Endothelial cell of umbilical vein (primary cell): Measurements from ENCODE around the gene SDSL. TPM values are rescaled to one million over a fixed set of nuclear protein-coding genes. Genes with fewer than 3 reads are reported as not detected.

Experiments used
- BruUV-seq: library from RNA; stranded (reverse); fragments of 400-500 nt; replicated peaks from 2 replicates; lab custom pipeline; 2021; lab: Mats Ljungman, UMichigan
- CTCF ChIA-PET: fragments of 300-600, 350-600 bp; sonication (Branson Sonifier 250); formaldehyde crosslinking; loops from one replicate; lab custom pipeline; 2021; ENCODE audit warnings: antibody characterized with exemption, inconsistent platforms; lab: Charles Lee
- POLR2A ChIA-PET: fragments of 300-600, 350-600 bp; sonication (Branson Sonifier 250); formaldehyde crosslinking; loops from one replicate; lab custom pipeline; 2021; ENCODE audit warnings: antibody characterized with exemption, inconsistent platforms; lab: Charles Lee
- DNase-seq: peaks from one replicate; pipeline ENCODE4 v3.0.0-alpha.2; 2011; ENCODE audit warnings: low read depth, low spot score
- FAIRE-seq: peaks from 2 replicates; lab custom pipeline; 2011; peaks lifted over from hg19 to GRCh38; lab: Jason Lieb, UNC
- H2AFZ ChIP-seq: 2 replicates; pipeline ENCODE4 v1.6.0; 2012; ENCODE audit warnings: low read depth, low read length, control low read depth, inconsistent platforms
- H3K27ac ChIP-seq: 2 replicates; pipeline ENCODE4 v1.5.1; 2011; ENCODE audit warnings: low read depth, mild to moderate bottlenecking, control low read depth, low read length, moderate library complexity; ENCODE audit not compliant: insufficient read depth
- H3K27me3 ChIP-seq, 2 experiments: 2 replicates each; pipeline versions ENCODE4 v1.6.0 to v1.6.1; 2011; ENCODE audit warnings: low read length in 2 of 2, mixed read lengths in 1 of 2; ENCODE audit not compliant: control insufficient read depth in 2 of 2, insufficient read depth in 2 of 2
- H3K36me3 ChIP-seq, 2 experiments: 2 replicates in 1 of 2; 3 replicates in 1 of 2; pipeline ENCODE4 v1.5.1; 2011; ENCODE audit warnings: low read length in 2 of 2, mild to moderate bottlenecking in 1 of 2, moderate library complexity in 1 of 2; ENCODE audit not compliant: control insufficient read depth in 2 of 2, insufficient read depth in 2 of 2; ENCODE audit errors: extremely low read depth in 1 of 2
- H3K4me1 ChIP-seq: 3 replicates; pipeline ENCODE4 v1.5.1; 2011; ENCODE audit warnings: mild to moderate bottlenecking, low read length; ENCODE audit not compliant: control insufficient read depth, insufficient read depth; ENCODE audit errors: extremely low read depth
- H3K4me2 ChIP-seq: 2 replicates; pipeline ENCODE4 v1.6.1; 2011; ENCODE audit warnings: low read length, control low read depth, mixed read lengths; ENCODE audit not compliant: insufficient read depth
- H3K4me3 ChIP-seq, 3 experiments: fragments of 200-600 bp in 1 of 3; sonication (generic), shearing (Covaris generic) in 1 of 3; replicated peaks in 1 of 3; 2 replicates each; pipeline ENCODE4 v1.5.1; 2011 to 2016; ENCODE audit warnings: control low read depth in 3 of 3, low read length in 3 of 3, mild to moderate bottlenecking in 2 of 3, inconsistent platforms in 1 of 3, low read depth in 1 of 3, moderate library complexity in 1 of 3; ENCODE audit not compliant: insufficient read depth in 1 of 3
- H3K79me2 ChIP-seq: 2 replicates; pipeline ENCODE4 v1.6.0; 2012; ENCODE audit warnings: low read length, inconsistent platforms; ENCODE audit not compliant: control insufficient read depth, insufficient read depth
- H3K9ac ChIP-seq: replicated peaks from 2 replicates; pipeline ENCODE3; 2011; ENCODE audit warnings: low read length, control low read depth; ENCODE audit not compliant: insufficient read depth; ENCODE audit errors: extremely low read depth
- H3K9me1 ChIP-seq: replicated peaks from 3 replicates; pipeline ENCODE4 v1.6.0; 2011; ENCODE audit warnings: mild to moderate bottlenecking, low read length; ENCODE audit not compliant: control insufficient read depth, insufficient read depth; ENCODE audit errors: extremely low read depth
- H3K9me3 ChIP-seq: replicated peaks from 2 replicates; pipeline ENCODE4 v1.5.1; 2012; ENCODE audit warnings: low read length, inconsistent platforms; ENCODE audit not compliant: control insufficient read depth, insufficient read depth
- H4K20me1 ChIP-seq: replicated peaks from 2 replicates; pipeline ENCODE3; 2011; ENCODE audit warnings: mild to moderate bottlenecking, low read length; ENCODE audit not compliant: control insufficient read depth, insufficient read depth; ENCODE audit errors: extremely low read depth
- EZH2 ChIP-seq: IDR thresholded peaks from 2 replicates; pipeline ENCODE4 v1.6.1; 2012; ENCODE audit warnings: borderline replicate concordance, low read depth, mild to moderate bottlenecking, moderate library complexity, low read length, inconsistent platforms; ENCODE audit not compliant: severe bottlenecking
- FOS ChIP-seq: IDR thresholded peaks from 2 replicates; pipeline ENCODE4 v1.6.1; 2011; ENCODE audit warnings: mild to moderate bottlenecking, low read length, moderate library complexity, borderline replicate concordance; ENCODE audit not compliant: insufficient read depth
- GATA2 ChIP-seq: IDR thresholded peaks from 2 replicates; pipeline ENCODE4 v1.7.0; 2011; ENCODE audit warnings: low read depth, mild to moderate bottlenecking, moderate library complexity, mixed read lengths, low read length; ENCODE audit not compliant: insufficient read length, insufficient read depth
- JUN ChIP-seq: IDR thresholded peaks from 2 replicates; pipeline ENCODE4 v1.6.1; 2011; ENCODE audit warnings: borderline replicate concordance, low read depth; ENCODE audit not compliant: insufficient read length, insufficient read depth
- MAX ChIP-seq: IDR thresholded peaks from 2 replicates; pipeline ENCODE4 v1.6.1; 2011; ENCODE audit not compliant: insufficient read depth, insufficient read length
- MYC ChIP-seq: IDR thresholded peaks from one replicate; pipeline ENCODE4 v1.6.1; 2011; ENCODE audit warnings: mild to moderate bottlenecking, low read depth, low read length
- POLR2A ChIP-seq: IDR thresholded peaks from 2 replicates; pipeline ENCODE4 v1.6.1; 2012; ENCODE audit warnings: low read depth, mild to moderate bottlenecking, control low read depth, low read length
- POLR2AphosphoS5 ChIP-seq: IDR thresholded peaks from 2 replicates; pipeline ENCODE4 v1.6.1; 2012; ENCODE audit warnings: low read depth, mild to moderate bottlenecking, control low read depth, low read length, moderate library complexity; ENCODE audit not compliant: insufficient read depth
- dilution Hi-C: fragments of 300-500 bp; cut with MboI; formaldehyde crosslinking; loops from one replicate; pipeline ENCODE4 v1.15.0; 2019; ENCODE audit warnings: low sequenced_read_pairs; ENCODE audit not compliant: extremely low pct_ligation_motif_present
- intact Hi-C: fragments of 100-400 bp; cut with micrococcal nuclease; formaldehyde crosslinking; loops from one replicate; pipeline ENCODE4 v1.10.0; 2022
- polyA plus RNA-seq, 4 experiments: library from polyadenylated mRNA; depleted of rRNA in 3 of 4; stranded (reverse) in 3 of 4; unstranded in 1 of 4; fragments of >200 nt; gene quantifications; 2 replicates each; pipeline versions ENCODE4 v1.2.1 to v1.2.3, GENCODE V29; 2011 to 2012; ENCODE audit warnings: missing spikeins in 1 of 4
- total RNA-seq: library from RNA; stranded (reverse); gene quantifications from 2 replicates; pipeline ENCODE4 v1.2.3, GENCODE V29; 2021
- TF ChIP-seq, protein P1 (sequence below), 2 donors: IDR thresholded peaks; 1 replicate in 1 of 2; 2 replicates in 1 of 2; pipeline ENCODE4 v1.5.1; 2011; ENCODE audit warnings: low read length in 2 of 2, mild to moderate bottlenecking in 2 of 2, moderate library complexity in 2 of 2, control low read depth in 1 of 2, inconsistent platforms in 1 of 2, low read depth in 1 of 2; ENCODE audit not compliant: insufficient read depth in 1 of 2; ENCODE audit errors: extremely low read depth in 1 of 2

Gene SDSL
- total and polyA plus RNA-seq, 2 donors (not counting 3 experiments of a cell fraction or from before 2014, with no cell fraction given), result 5.7 to 16.9 TPM

DNA sequence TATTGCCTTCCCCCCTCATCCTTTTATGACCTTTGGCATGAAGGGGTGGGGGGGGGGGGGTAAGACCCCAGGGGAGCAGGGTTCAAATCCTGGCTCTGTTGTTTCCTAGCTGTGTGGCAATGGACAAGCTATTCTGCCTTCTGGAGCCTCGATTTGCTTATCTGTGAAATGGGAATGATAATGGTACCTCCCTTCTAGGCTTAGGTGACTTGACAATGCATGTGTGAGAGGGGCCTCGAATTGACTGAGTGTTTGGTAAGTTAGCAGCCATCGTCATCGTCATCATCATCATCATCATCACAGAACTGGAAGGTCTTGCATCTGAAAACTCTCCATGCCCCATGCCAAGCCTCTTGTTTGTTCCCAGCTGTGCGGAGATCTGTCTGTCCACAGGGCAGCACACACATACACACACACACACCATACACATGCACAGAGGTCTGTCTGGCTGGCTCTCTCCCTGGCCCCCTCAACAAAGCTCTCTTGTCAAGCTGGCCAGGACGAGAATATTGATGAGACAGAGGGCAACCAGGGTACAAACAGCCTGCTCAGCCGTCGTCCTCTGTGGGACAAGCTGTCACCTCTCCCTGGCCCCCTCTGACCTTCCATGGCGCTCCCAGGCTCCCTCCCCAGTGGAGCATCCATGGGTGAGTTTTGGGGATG, 12.6 kb upstream of the SDSL start:
- intact Hi-C loops (no loop called here), dilution Hi-C loops (no loop called here)
- BruUV-seq, result no TSS peak
- Histone ChIP-seq H4K20me1 (no peaks in the 10 kb centered on the region), H3K4me2 (no peak overlapping the region), H3K27me3 (peaks cover 0 to 3% of the 10 kb centered on the region in 2 experiments), H3K9me3 (no peaks in the 10 kb centered on the region), H3K79me2 (no peaks in the 10 kb centered on the region), H3K4me1 (no peaks in the 10 kb centered on the region), H3K4me3 (no peak overlapping the region), H3K36me3 (no peaks in the 10 kb centered on the region), H3K9me1 (no peaks in the 10 kb centered on the region), H2AFZ (no peak overlapping the region), H3K27ac (no peak overlapping the region), H3K9ac (no peak overlapping the region)
- DNase-seq (no peak), FAIRE-seq (no peak)
- CTCF ChIA-PET, result no interaction called here
- POLR2A ChIA-PET, result no interaction called here
- TF ChIP-seq FOS (no peak), EZH2 (no peak), JUN (no peak), MYC (no peak), POLR2AphosphoS5 (no peak), MAX (no peak), POLR2A (no peak), GATA2 (no peak)
- TF ChIP-seq, protein P1, sequence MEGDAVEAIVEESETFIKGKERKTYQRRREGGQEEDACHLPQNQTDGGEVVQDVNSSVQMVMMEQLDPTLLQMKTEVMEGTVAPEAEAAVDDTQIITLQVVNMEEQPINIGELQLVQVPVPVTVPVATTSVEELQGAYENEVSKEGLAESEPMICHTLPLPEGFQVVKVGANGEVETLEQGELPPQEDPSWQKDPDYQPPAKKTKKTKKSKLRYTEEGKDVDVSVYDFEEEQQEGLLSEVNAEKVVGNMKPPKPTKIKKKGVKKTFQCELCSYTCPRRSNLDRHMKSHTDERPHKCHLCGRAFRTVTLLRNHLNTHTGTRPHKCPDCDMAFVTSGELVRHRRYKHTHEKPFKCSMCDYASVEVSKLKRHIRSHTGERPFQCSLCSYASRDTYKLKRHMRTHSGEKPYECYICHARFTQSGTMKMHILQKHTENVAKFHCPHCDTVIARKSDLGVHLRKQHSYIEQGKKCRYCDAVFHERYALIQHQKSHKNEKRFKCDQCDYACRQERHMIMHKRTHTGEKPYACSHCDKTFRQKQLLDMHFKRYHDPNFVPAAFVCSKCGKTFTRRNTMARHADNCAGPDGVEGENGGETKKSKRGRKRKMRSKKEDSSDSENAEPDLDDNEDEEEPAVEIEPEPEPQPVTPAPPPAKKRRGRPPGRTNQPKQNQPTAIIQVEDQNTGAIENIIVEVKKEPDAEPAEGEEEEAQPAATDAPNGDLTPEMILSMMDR (IDR thresholded peaks at IDR 0.05; ENCODE audit: extremely low read depth in 1 of 2, insufficient read depth in 1 of 2, low read depth in 1 of 2, low read length in 2 of 2), result no peak
